HG03066 (cell line): ENCODE measurements around the gene AFG3L2.

Source experiments
- ATAC-seq: cut with Tn5 transposase; IDR thresholded peaks from one replicate; pipeline ENCODE4 v1.9.1; 2021; ENCODE audit warnings: low read depth; ENCODE audit not compliant: unreplicated experiment

The AFG3L2 gene

GRCh38 chr18:12306752-12307700 lies 70.0 kb downstream of the AFG3L2 start:
- no peak for ATAC-seq

- no peak for ATAC-seq
Measured at GRCh38 chr18:12305930-12306629, 70.9 kb downstream of the AFG3L2 start.

GRCh38 chr18:12305211-12305610 lies 71.8 kb downstream of the AFG3L2 start:
- ATAC-seq, result no peak

GRCh38 chr18:12304351-12305210 lies 72.4 kb downstream of the AFG3L2 start:
- ATAC-seq, result no peak

- ATAC-seq, result no peak
Measured at GRCh38 chr18:12302391-12303147, 74.5 kb downstream of the AFG3L2 start.

- ATAC-seq, result no peak
Measured at GRCh38 chr18:12301263-12302005, 75.6 kb downstream of the AFG3L2 start.

- ATAC-seq, result no peak
Measured at GRCh38 chr18:12299862-12300261, 77.2 kb downstream of the AFG3L2 start.

- ATAC-seq, result no peak
Measured at GRCh38 chr18:12296457-12296856, 80.6 kb downstream of the AFG3L2 start.

- no peak for ATAC-seq
Measured at GRCh38 chr18:12296087-12296403, 81.0 kb downstream of the AFG3L2 start.

GRCh38 chr18:12295389-12296086 lies 81.5 kb downstream of the AFG3L2 start:
- no peak for ATAC-seq

- no peak for ATAC-seq
Measured at GRCh38 chr18:12293831-12294230, 83.2 kb downstream of the AFG3L2 start.

GRCh38 chr18:12291690-12292089 lies 85.3 kb downstream of the AFG3L2 start:
- ATAC-seq, result no peak

- no peak for ATAC-seq
Measured at GRCh38 chr18:12291161-12291560, 85.9 kb downstream of the AFG3L2 start.

GRCh38 chr18:12290086-12290485 lies 86.9 kb downstream of the AFG3L2 start:
- ATAC-seq, result no peak

- ATAC-seq, result no peak
Measured at GRCh38 chr18:12288403-12288755, 88.6 kb downstream of the AFG3L2 start.

- no peak for ATAC-seq
Measured at GRCh38 chr18:12287684-12288402, 89.2 kb downstream of the AFG3L2 start.

GRCh38 chr18:12287131-12287681 lies 89.8 kb downstream of the AFG3L2 start:
- ATAC-seq, result no peak

- no peak for ATAC-seq
Measured at GRCh38 chr18:12283666-12284065, 93.4 kb downstream of the AFG3L2 start.
